GM21381 (cell line): Measurements from ENCODE around the gene ZNF579.

Experiments used
- ATAC-seq: cut with Tn5 transposase; IDR thresholded peaks from one replicate; pipeline ENCODE4 v1.9.1; 2021; ENCODE audit warnings: mild to moderate bottlenecking, moderate library complexity; ENCODE audit not compliant: unreplicated experiment

The ZNF579 gene

DNA sequence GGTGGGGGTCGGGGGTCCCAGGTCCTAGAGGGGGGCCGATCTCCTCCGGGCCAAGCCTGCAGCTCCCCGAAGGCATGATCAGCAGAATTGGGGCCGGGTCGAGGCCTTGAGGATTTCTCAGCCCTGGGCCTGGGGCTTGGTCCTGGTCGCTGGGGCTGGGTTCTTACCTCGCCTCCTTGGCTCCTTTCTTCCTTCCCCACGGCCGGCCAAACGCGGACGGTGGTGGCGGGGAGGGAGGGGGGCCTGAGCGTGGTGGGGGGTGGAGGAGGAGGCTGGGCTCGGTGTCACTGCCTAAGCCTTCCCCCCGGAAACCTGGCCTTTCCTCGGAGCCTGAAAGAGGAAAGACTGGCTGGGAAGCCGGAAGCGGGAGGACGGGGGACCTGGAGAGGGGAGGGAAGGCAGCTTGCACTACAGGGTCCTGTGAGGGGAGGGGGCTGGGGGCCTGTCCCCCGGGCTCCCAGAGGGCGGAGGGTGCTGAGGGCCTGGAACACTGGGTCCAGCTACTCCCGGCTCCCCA lies at the start of gene ZNF579:
Gene ZNF579 (minus strand): TSS at position 221 of the 517 bp plus-strand sequence. CDS start 1,209 bp downstream, outside the sequence.
- peak; percentile 54 for ATAC-seq

- ATAC-seq: no peak
These were observed 45.7 kb upstream of the ZNF579 start for GRCh38 chr19:55626350-55626749.

DNA sequence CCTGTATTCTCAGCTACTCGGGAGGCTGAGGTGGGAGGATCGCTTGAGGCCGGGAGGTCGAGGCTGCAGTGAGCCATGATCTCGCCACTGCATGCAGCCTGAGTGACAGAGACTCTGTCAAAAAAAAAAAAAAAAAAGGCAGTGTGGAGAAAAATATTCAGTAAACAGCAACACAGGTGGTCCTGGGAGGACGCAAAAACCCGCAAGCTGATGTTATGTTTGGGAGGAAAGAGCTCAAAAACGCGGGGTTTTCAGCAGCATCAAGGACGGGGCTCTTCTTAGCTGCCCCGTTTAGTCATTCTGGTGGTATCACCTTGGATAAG lies 44.3 kb upstream of the ZNF579 start:
- ATAC-seq: no peak

GRCh38 chr19:55624109-55625003 lies 43.7 kb upstream of the ZNF579 start, which contains the start of gene ZNF784:
Gene ZNF784, minus strand, starts transcription at chr19:55624566. Its CDS starts 5 bp downstream, at chr19:55624561.
- no peak for ATAC-seq

- no peak for ATAC-seq
These were observed 42.9 kb upstream of the ZNF579 start for GRCh38 chr19:55623561-55623960.

- ATAC-seq: no peak
These were observed 42.5 kb upstream of the ZNF579 start for GRCh38 chr19:55623130-55623529.

DNA sequence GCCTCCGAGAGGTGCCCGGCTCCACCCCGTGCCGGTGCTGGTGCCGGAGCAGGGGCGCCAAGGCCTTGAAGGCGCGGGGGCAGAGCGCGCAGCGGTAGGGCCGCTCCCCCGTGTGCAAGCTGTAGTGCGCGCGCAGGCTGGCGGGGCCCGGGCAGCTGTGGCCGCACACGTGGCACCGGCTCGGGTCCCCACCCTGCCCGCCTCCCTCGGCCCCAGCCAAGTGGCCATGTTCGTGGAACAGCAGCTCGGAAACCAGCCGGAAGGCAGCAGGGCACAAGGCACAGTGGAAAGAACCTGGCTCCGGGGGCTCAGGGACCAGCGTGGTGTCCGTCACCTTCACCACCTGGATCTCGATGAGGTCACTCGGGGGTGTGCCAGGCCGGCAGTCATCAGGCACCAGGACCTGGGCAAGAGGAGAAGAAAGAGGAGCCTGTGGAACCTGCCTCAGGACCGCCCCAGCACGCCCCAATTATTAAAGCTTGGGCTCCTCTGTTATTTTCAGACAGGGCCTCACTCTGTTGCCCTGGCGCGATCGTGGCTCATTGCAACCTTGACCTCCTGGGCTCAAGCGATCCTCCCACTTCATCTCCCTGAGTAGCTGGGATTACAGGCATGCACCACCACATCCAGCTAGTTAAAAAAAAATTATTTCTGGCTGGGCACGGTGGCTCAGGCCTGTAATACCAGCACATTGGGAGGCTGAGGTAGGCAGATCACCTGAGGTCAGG lies 41.8 kb upstream of the ZNF579 start:
- ATAC-seq: no peak

DNA sequence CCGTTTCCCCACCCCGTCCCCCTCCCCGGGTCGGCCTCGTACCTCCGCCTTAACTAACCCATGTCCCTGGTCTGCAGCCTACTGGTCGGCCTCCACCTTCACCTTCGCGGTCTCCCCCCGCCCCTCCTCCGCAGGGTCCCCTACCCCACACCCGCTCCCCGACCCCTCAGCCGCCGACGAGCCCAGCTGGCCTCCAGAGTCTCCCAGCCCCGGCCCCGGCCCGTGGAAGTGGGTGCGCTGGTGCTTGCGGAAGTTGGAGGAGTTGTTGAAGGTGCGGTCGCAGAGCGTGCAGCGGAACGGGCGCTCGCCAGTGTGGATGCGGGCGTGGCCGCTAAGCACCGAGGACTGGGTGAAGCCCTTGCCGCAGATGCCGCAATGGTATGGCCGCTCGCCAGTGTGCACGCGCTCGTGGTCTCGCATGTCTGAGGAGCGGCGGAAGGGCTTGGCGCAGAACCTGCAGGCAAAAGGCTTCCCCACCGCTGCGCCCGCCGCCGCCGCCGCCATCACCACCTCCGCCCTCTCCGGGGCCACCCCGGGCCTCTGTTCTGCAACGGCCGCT lies 41.1 kb upstream of the ZNF579 start:
- ATAC-seq: no peak

DNA sequence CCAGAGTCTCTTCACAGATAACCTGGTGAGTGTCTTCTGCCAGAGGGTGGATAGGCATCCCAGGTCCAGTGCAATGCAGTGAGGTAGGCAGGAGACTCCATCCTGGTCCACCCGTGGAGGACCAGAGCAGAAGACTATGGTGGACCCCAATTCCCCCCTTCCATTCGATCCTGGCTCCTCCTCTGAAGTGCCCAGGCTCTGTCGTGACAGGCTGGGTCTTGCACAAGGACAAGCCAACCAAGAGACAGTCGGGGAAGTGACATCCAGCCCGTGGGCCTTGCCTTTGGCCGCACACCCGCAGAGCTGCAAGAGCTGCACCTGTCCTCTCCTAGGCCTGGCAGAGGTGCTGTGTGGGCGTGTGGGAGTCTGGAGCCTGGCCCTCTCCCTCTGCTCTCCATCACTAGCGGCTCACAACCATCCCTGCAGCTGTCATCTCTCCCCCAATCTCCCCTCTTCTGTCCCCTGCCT lies 40.6 kb upstream of the ZNF579 start:
- ATAC-seq: no peak

DNA sequence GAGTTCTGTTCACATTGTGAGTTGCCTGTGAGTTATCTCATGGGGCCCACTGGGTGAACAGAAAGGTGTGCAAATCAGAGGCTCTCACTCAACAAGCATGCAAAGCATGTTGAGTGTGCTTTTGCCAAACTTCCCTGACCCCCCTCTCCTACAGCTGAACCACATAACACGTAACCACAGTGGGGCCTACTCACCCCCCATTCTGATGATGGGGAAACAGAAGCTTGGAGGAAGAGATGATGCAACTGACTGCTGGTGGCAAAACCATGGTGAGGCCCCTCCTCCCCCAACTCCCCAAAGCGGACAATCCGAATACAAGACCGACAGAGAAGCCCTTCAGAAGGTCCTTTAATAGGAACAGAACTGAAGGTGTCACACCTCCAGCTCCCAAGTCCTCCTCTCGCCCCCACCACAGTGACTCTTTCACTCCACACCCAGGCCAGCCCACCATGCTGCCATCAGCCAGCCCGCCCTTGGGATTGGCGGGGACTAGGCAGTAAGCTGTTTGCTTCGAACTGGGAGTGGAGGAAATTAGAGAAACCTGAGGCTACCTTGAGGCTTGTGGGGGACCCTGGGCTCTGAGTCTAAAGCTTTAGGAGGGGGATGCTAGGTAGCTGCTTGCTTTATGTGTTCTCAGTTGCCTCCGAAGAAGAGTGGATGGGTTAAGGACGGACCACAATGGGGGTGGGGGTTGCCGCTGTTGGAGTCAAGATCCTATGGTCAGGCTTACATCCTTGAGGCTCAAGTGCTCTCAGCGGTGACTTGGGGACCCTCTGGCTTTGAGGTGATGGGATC lies 40.0 kb upstream of the ZNF579 start:
- ATAC-seq: no peak

DNA sequence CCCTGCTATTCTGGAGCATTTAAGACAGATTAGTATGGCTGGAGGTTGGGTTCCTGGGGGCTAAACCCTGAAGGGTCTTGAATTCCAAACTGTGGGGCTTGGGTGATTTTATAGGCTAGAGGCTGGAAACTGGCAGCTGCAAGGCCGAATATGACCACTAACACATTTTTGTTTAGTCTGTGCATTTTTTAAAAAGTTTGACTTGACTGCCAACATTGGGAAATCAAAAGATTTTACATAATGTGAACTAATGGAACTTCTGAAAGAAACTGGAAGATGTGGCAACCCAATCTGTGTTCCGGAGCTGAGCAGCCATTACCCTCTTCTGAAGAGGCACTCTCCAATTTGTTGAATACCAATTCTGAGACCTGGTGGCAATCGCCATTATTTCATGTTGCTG lies 38.6 kb upstream of the ZNF579 start:
- ATAC-seq: no peak

GRCh38 chr19:55618426-55618825 lies 37.8 kb upstream of the ZNF579 start:
- no peak for ATAC-seq

- no peak for ATAC-seq
These were observed 36.8 kb upstream of the ZNF579 start for GRCh38 chr19:55617426-55617825.

GRCh38 chr19:55616395-55616875 lies 35.8 kb upstream of the ZNF579 start:
- ATAC-seq: no peak

DNA sequence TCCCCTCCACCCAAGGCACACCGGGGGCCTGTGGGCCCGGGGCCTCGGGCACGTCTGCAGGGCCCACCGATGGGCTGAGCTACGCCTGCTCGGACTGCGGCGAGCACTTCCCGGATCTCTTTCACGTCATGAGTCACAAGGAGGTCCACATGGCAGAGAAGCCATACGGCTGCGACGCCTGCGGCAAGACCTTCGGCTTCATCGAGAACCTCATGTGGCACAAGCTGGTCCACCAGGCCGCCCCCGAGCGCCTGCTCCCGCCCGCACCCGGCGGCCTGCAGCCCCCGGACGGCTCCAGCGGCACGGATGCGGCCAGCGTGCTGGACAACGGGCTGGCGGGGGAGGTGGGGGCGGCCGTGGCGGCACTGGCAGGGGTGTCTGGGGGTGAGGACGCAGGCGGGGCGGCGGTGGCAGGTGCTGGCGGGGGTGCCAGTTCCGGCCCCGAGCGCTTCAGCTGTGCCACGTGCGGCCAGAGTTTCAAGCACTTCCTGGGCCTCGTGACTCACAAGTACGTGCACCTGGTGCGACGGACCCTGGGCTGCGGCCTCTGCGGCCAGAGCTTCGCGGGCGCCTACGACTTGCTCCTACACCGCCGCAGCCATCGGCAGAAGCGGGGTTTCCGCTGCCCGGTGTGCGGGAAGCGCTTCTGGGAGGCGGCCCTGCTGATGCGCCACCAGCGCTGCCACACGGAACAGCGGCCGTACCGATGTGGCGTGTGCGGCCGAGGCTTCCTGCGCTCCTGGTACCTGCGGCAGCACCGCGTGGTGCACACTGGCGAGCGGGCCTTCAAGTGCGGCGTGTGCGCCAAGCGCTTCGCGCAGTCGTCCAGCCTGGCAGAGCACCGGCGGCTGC lies 35.1 kb upstream of the ZNF579 start:
- ATAC-seq: no peak

GRCh38 chr19:55614711-55615542 lies 34.3 kb upstream of the ZNF579 start:
- ATAC-seq: no peak

GRCh38 chr19:55613930-55614710 lies 33.5 kb upstream of the ZNF579 start:
- ATAC-seq: no peak

DNA sequence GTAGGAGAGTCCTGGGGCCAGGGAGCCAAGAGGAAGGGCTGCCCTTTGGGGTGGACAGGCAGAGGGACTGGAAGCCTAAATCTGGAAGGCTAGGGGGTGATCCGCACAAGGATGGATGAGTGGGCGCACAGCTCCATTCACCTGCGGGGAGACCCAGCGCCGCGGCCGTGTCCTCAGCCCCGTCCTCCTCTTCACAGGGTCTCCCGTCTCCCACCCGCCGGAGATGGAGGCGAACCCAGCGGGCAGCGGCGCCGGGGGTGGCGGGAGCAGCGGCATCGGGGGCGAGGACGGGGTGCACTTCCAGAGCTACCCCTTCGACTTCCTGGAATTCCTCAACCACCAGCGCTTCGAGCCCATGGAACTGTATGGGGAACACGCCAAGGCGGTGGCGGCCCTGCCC lies 32.7 kb upstream of the ZNF579 start:
- ATAC-seq: no peak
